ENCODE measurements around the gene PDK4.

GRCh38 chr7:95593343-95593742 lies 3.0 kb downstream of the PDK4 start:
- TF ChIP-seq TAF1 (IDR thresholded peaks at IDR 0.05; ENCODE audit: borderline replicate concordance, low read depth, low read length) (no peak), POLR2AphosphoS5 (IDR thresholded peaks at IDR 0.05; ENCODE audit: low read depth, low read length) (no peak), POLR2A (IDR thresholded peaks at IDR 0.05; ENCODE audit: low read depth, low read length) (no peak)
